H1 (cell line): ENCODE data around the gene KAT8. TPM values are rescaled to one million over a fixed set of nuclear protein-coding genes. Genes with fewer than 3 reads are reported as not detected.

Experiments used
- CTCF ChIA-PET: fragments of 300-600 bp; sonication (Branson Sonifier 250); formaldehyde crosslinking; loops from one replicate; lab custom pipeline; 2021; ENCODE audit not compliant: partially characterized antibody; lab: Charles Lee
- POLR2A ChIA-PET: fragments of 300-600 bp; sonication (Branson Sonifier 250); formaldehyde crosslinking; loops from one replicate; lab custom pipeline; 2021; ENCODE audit warnings: inconsistent platforms; ENCODE audit not compliant: partially characterized antibody; lab: Charles Lee
- DNase-seq, 2 experiments: peaks; one replicate each; pipeline versions ENCODE4 v3.0.0 to v3.0.0-alpha.2; 2010 to 2022; ENCODE audit warnings: low spot score in 2 of 2, low read depth in 1 of 2, mixed read lengths in 1 of 2
- FAIRE-seq: peaks from 2 replicates; lab custom pipeline; 2011; peaks lifted over from hg19 to GRCh38; lab: Jason Lieb, UNC
- H2AFZ ChIP-seq: 2 replicates; pipeline ENCODE4 v1.8.1; 2012; ENCODE audit warnings: low read length, inconsistent platforms
- H2AK5ac ChIP-seq: 2 replicates; pipeline ENCODE4 v1.6.1; 2013; ENCODE audit warnings: low read depth, low read length
- H2BK120ac ChIP-seq: replicated peaks from 2 replicates; pipeline ENCODE3; 2013; ENCODE audit warnings: low read depth, low read length, inconsistent platforms
- H2BK12ac ChIP-seq: 2 replicates; pipeline ENCODE4 v1.6.1; 2013; ENCODE audit warnings: low read depth, low read length
- H2BK15ac ChIP-seq: 2 replicates; pipeline ENCODE4 v1.6.1; 2013; ENCODE audit warnings: low read length
- H2BK20ac ChIP-seq: 2 replicates; pipeline ENCODE4 v1.6.1; 2013; ENCODE audit warnings: low read length
- H2BK5ac ChIP-seq: 2 replicates; pipeline ENCODE4 v1.6.1; 2013; ENCODE audit warnings: low read depth, low read length
- H3K14ac ChIP-seq: 2 replicates; pipeline ENCODE4 v1.6.1; 2013; ENCODE audit warnings: inconsistent platforms; ENCODE audit not compliant: insufficient read length
- H3K18ac ChIP-seq: 2 replicates; pipeline ENCODE4 v1.6.1; 2013; ENCODE audit warnings: low read length; ENCODE audit errors: extremely low read depth
- H3K23ac ChIP-seq: 2 replicates; pipeline ENCODE4 v1.6.1; 2013; ENCODE audit warnings: inconsistent platforms; ENCODE audit not compliant: insufficient read length
- H3K23me2 ChIP-seq: 2 replicates; pipeline ENCODE4 v1.6.1; 2013; ENCODE audit warnings: low read depth, low read length
- H3K27ac ChIP-seq: 2 replicates; pipeline ENCODE4 v1.6.1; 2011; ENCODE audit warnings: low read depth, low read length, inconsistent platforms
- H3K27me3 ChIP-seq, 4 experiments: replicated peaks in 1 of 4; 1 replicate in 1 of 4; 2 replicates in 3 of 4; pipeline versions ENCODE4 v1.6.1 to v1.8.1; 2011 to 2013; ENCODE audit warnings: low read length in 3 of 4, mild to moderate bottlenecking in 3 of 4, inconsistent platforms in 2 of 4, mixed read lengths in 2 of 4, moderate library complexity in 1 of 4; ENCODE audit not compliant: control insufficient read depth in 3 of 4, insufficient read depth in 3 of 4; ENCODE audit errors: extremely low read depth in 1 of 4
- H3K36me3 ChIP-seq, 4 experiments: 2 replicates each; pipeline versions ENCODE4 v1.6.1 to v1.8.1; 2011 to 2013; ENCODE audit warnings: mild to moderate bottlenecking in 4 of 4, low read length in 3 of 4, moderate library complexity in 2 of 4, control low read depth in 1 of 4, inconsistent platforms in 1 of 4; ENCODE audit not compliant: insufficient read depth in 4 of 4, control insufficient read depth in 2 of 4
- H3K4ac ChIP-seq: replicated peaks from 2 replicates; pipeline ENCODE3; 2013; ENCODE audit warnings: low read length, low read depth, mixed read lengths, inconsistent platforms; ENCODE audit not compliant: insufficient read length
- H3K4me1 ChIP-seq, 4 experiments: replicated peaks in 1 of 4; 1 replicate in 1 of 4; 2 replicates in 3 of 4; pipeline versions ENCODE4 v1.6.1 to v1.8.1; 2011 to 2013; ENCODE audit warnings: low read length in 3 of 4, inconsistent platforms in 2 of 4, mixed read lengths in 1 of 4; ENCODE audit not compliant: insufficient read depth in 4 of 4, control insufficient read depth in 3 of 4
- H3K4me2 ChIP-seq, 2 experiments: 2 replicates each; pipeline versions ENCODE4 v1.6.1 to v1.8.1; 2011 to 2013; ENCODE audit warnings: low read depth in 2 of 2, low read length in 2 of 2, control low read depth in 1 of 2, inconsistent platforms in 1 of 2, mild to moderate bottlenecking in 1 of 2; ENCODE audit not compliant: insufficient read depth in 1 of 2
- H3K4me3 ChIP-seq, 4 experiments: fragments of 200-600, 300-600 bp in 1 of 4; sonication (generic), shearing (Covaris generic), sonication (Bioruptor Twin) in 1 of 4; 2 replicates each; pipeline versions ENCODE4 v1.5.1 to v1.8.1; 2011 to 2016; ENCODE audit warnings: low read length in 4 of 4, low read depth in 3 of 4, control low read depth in 2 of 4, inconsistent platforms in 2 of 4, mild to moderate bottlenecking in 2 of 4, mixed read lengths in 1 of 4, moderate library complexity in 1 of 4; ENCODE audit not compliant: insufficient read depth in 2 of 4; ENCODE audit errors: extremely low read depth in 1 of 4
- H3K56ac ChIP-seq: replicated peaks from 2 replicates; pipeline ENCODE3; 2013; ENCODE audit warnings: low read depth, mild to moderate bottlenecking, mixed read lengths, low read length, inconsistent platforms; ENCODE audit not compliant: insufficient read length
- H3K79me1 ChIP-seq: 2 replicates; pipeline ENCODE4 v1.6.1; 2013; ENCODE audit warnings: low read depth, low read length, control low read depth
- H3K79me2 ChIP-seq, 2 experiments: 2 replicates each; pipeline versions ENCODE4 v1.6.1 to v1.8.1; 2012 to 2013; ENCODE audit warnings: low read length in 2 of 2, mild to moderate bottlenecking in 2 of 2, inconsistent platforms in 1 of 2; ENCODE audit not compliant: insufficient read depth in 2 of 2, control insufficient read depth in 1 of 2
- H3K9ac ChIP-seq, 4 experiments: replicated peaks in 1 of 4; 1 replicate in 1 of 4; 2 replicates in 3 of 4; pipeline versions ENCODE4 v1.6.1 to v1.8.1; 2011 to 2013; ENCODE audit warnings: low read depth in 3 of 4, low read length in 3 of 4, control low read depth in 2 of 4, mild to moderate bottlenecking in 2 of 4, moderate library complexity in 2 of 4, inconsistent platforms in 1 of 4; ENCODE audit errors: extremely low read depth in 1 of 4
- H3K9me3 ChIP-seq, 2 experiments: 2 replicates each; pipeline versions ENCODE4 v1.6.1 to v1.8.1; 2012 to 2013; ENCODE audit warnings: mild to moderate bottlenecking in 2 of 2, moderate library complexity in 2 of 2, control low read depth in 1 of 2, inconsistent platforms in 1 of 2, low read depth in 1 of 2, low read length in 1 of 2, mixed read lengths in 1 of 2; ENCODE audit not compliant: insufficient read depth in 2 of 2
- H4K20me1 ChIP-seq, 2 experiments: replicated peaks in 1 of 2; 2 replicates each; pipeline versions ENCODE3 to v1.8.1; 2011 to 2013; ENCODE audit warnings: inconsistent platforms in 2 of 2, low read length in 2 of 2, mild to moderate bottlenecking in 1 of 2; ENCODE audit not compliant: insufficient read depth in 2 of 2, control insufficient read depth in 1 of 2
- H4K5ac ChIP-seq: 2 replicates; pipeline ENCODE4 v1.6.1; 2013; ENCODE audit warnings: low read length, low read depth, mixed read lengths, inconsistent platforms; ENCODE audit not compliant: insufficient read length
- H4K8ac ChIP-seq: 2 replicates; pipeline ENCODE4 v1.8.0; 2013; ENCODE audit warnings: mild to moderate bottlenecking, moderate library complexity, low read length, inconsistent platforms; ENCODE audit not compliant: insufficient read depth; ENCODE audit errors: extremely low read depth
- H4K91ac ChIP-seq: replicated peaks from 2 replicates; pipeline ENCODE3; 2013; ENCODE audit warnings: low read length, mixed read lengths, inconsistent platforms; ENCODE audit not compliant: insufficient read length
- GTF2F1 ChIP-seq: IDR thresholded peaks from 2 replicates; pipeline ENCODE4 v1.6.1; 2012; ENCODE audit warnings: low read depth, low read length, improper control_type of control experiment, borderline replicate concordance
- RFX5 ChIP-seq: IDR thresholded peaks from 2 replicates; pipeline ENCODE4 v1.6.1; 2011; ENCODE audit warnings: low read depth, low read length, improper control_type of control experiment, borderline replicate concordance
- WGBS, 2 experiments: shearing (Covaris generic) in 1 of 2; methylation state at CpG; one replicate each; pipeline versions ENCODE4 v1.1.6 to v1.1.7; 2013 to 2015; ENCODE audit warnings: low lambda C conversion rate in 2 of 2, mixed read lengths in 2 of 2, inconsistent platforms in 1 of 2, low coverage in 1 of 2, missing lambda C conversion rate in 1 of 2; ENCODE audit not compliant: insufficient replicate concordance in 2 of 2, insufficient coverage in 1 of 2, insufficient read length in 1 of 2; ENCODE audit errors: extremely low coverage in 1 of 2, missing lambda C conversion rate in 1 of 2; 5-methylcytosine and 5-hydroxymethylcytosine counted together
- polyA plus RNA-seq, 7 experiments: library from polyadenylated mRNA; depleted of rRNA in 3 of 7; stranded (reverse) in 5 of 7; unstranded in 2 of 7; fragments of >200 nt in 5 of 7; fragments of 200-250 nt in 2 of 7; gene quantifications; 1 replicate in 5 of 7; 2 replicates in 1 of 7; 4 replicates in 1 of 7; pipeline versions ENCODE4 v1.2.1 to v1.2.3, GENCODE V29; 2011 to 2013; ENCODE audit warnings: missing spikeins in 2 of 7, mixed read lengths in 2 of 7
- total RNA-seq: library from RNA; stranded (reverse); fragmentation: NEBNext Ultra II Directional; extraction: Animal tissue kit (Norgen Biotek cat#: 25700); gene quantifications from 2 replicates; pipeline ENCODE4 v1.2.1, GENCODE V29; 2021

Gene KAT8
- total and polyA plus RNA-seq, 2 of the 8 experiments (the other 6 are each of a cell fraction or from before 2014, with no cell fraction given): 52.6 to 61.6 TPM

DNA sequence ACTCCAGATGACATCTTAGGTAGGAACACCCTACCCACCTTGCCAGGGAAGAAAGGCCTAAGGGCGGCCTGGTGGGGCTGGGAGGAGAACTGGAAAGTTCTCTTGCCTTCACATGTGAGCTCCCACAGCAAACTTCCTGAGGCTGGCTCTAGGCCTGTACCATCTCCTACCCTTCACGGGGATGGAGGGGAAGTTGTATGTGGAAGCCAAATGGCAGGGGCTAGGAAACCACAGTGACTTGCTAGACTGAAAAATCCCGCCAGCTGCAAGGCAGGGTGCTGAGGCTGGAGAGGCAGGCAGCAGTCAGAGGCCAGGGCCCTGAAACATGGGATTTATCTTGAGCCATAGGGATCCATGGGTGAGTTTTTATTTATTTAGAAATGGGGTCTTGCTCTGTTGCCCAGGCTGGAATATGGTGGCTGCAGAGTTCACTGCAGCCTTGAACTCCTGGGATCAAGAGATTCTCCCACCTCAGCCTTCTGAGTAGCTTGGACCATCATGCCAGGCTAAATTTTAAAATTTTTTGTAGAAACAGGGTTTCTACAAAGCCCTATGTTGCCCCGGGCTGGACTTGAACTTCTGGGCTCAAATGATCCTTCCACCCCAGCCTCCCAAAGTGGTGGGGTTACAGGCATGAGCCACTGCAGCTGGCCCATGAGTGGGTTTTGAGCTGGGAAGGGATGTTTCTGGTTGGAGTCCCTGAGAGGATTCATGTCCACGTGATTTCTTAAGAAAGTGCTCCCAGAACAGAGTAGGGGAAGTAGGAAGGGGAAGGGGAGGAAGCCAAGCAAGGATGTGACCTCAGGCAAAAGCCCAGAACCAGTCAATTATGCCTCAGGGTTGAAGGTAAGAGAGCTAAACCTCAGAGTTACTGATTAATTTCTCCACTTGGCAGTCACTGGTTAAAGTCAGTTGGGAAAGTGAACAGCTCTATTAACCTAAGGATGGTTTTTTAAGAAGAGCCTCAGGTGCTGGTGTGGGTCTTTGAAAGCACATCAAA, 4.0 kb upstream of the KAT8 start:
- Histone ChIP-seq H4K8ac (no peak overlapping the region), H3K27ac (no peak overlapping the region), H3K23me2 (peaks cover 10% of the 10 kb centered on the region), H4K20me1 (peaks cover 0 to 3% of the 10 kb centered on the region in 2 experiments), H3K56ac (no peak overlapping the region), H3K4me1 (peaks cover 0 to 4% (median 2%) of the 10 kb centered on the region in 4 experiments; a peak in 2 of 7 replicates), H4K91ac (no peak overlapping the region), H4K5ac (no peak overlapping the region), H2BK5ac (no peak overlapping the region), H3K4me2 (no peak overlapping the region), H3K9ac (no peak overlapping the region), H2BK12ac (no peak overlapping the region), H3K36me3 (peaks cover 2 to 18% (median 12%) of the 10 kb centered on the region in 4 experiments; a peak in 5 of 8 replicates), H2BK20ac (no peak overlapping the region), H3K79me2 (peaks cover under 1 to 6% of the 10 kb centered on the region in 2 experiments; a peak in 3 of 4 replicates), H3K4ac (no peak overlapping the region), H3K18ac (no peak overlapping the region), H2AK5ac (no peak overlapping the region), H3K23ac (no peak overlapping the region), H2BK120ac (no peak overlapping the region), H3K27me3 (no peaks in the 10 kb centered on the region), H3K9me3 (no peaks in the 10 kb centered on the region), H2AFZ (no peak overlapping the region), H2BK15ac (no peak overlapping the region), H3K79me1 (peaks cover 5% of the 10 kb centered on the region), H3K4me3 (no peak overlapping the region), H3K14ac (no peak overlapping the region)
- ChIA-PET CTCF (interaction anchor here (0.6 to 1.3 kb wide), 5 partner anchors 14 to 130 kb away, joined by 3 to 4 read pairs (median 3); partner anchors contain the start of gene HSD3B7), POLR2A (interaction anchor here (0.6 to 29.9 kb wide), 8 partner anchors 12 to 89 kb away, joined by 3 to 713 read pairs (median 5); partner anchors contain the start of genes PRSS36, PRSS8 and PYCARD)
- 84% methylated on average over 5 of the region's 5 CpGs; no CpG with 5 or more reads in 1 of the 2 experiments for WGBS, 2 experiments
- DNase-seq (no peak), FAIRE-seq (no peak)
- TF ChIP-seq GTF2F1: no peak
- no peak for TF ChIP-seq RFX5
